Natural killer cell (primary cell): ENCODE data around the gene TTC28. TPM values are rescaled to one million over a fixed set of nuclear protein-coding genes. Genes with fewer than 3 reads are reported as not detected.

Source experiments
- ATAC-seq, 3 donors: fragments of 150-1000 bp in 2 of 3; fragments of 200-7000 bp in 1 of 3; cut with Tn5 transposase; 1 replicate in 1 of 3; 2 replicates in 2 of 3; pipeline ENCODE4 v1.10.0; 2021; ENCODE audit warnings: mild to moderate bottlenecking in 2 of 3, moderate library complexity in 2 of 3
- DNase-seq, 2 donors: peaks; one replicate each; pipeline versions ENCODE4 v3.0.0 to v3.0.0-alpha.2; 2013 to 2021; ENCODE audit warnings: mixed read lengths in 1 of 2
- H3K27ac ChIP-seq: one replicate; pipeline ENCODE4 v1.5.1; 2013; ENCODE audit warnings: mild to moderate bottlenecking, low read length
- H3K27me3 ChIP-seq: one replicate; pipeline ENCODE4 v1.6.1; 2013; ENCODE audit warnings: low read length; ENCODE audit not compliant: control insufficient read depth, insufficient read depth
- H3K36me3 ChIP-seq: one replicate; pipeline ENCODE4 v1.6.1; 2013; ENCODE audit warnings: low read length; ENCODE audit not compliant: control insufficient read depth, insufficient read depth
- H3K4me1 ChIP-seq: one replicate; pipeline ENCODE4 v1.6.1; 2013; ENCODE audit warnings: low read length; ENCODE audit not compliant: control insufficient read depth, insufficient read depth
- H3K4me3 ChIP-seq: one replicate; pipeline ENCODE4 v1.5.1; 2013; ENCODE audit warnings: low read length
- H3K9me3 ChIP-seq: one replicate; pipeline ENCODE4 v1.6.1; 2013; ENCODE audit warnings: low read length; ENCODE audit not compliant: control insufficient read depth, insufficient read depth
- H3K27ac Mint-ChIP-seq, 2 donors: one replicate each; pipeline ENCODE4 v1.8.0; 2022; ENCODE audit warnings: mild to moderate bottlenecking in 2 of 2, mixed read lengths in 2 of 2, moderate library complexity in 1 of 2
- H3K27me3 Mint-ChIP-seq, 2 donors: one replicate each; pipeline ENCODE4 v1.8.0; 2022; ENCODE audit warnings: low read depth in 2 of 2, mixed read lengths in 2 of 2
- H3K36me3 Mint-ChIP-seq: one replicate; pipeline ENCODE4 v1.8.0; 2022; ENCODE audit warnings: mixed read lengths
- H3K4me1 Mint-ChIP-seq, 2 donors: one replicate each; pipeline ENCODE4 v1.8.0; 2022; ENCODE audit warnings: mixed read lengths in 2 of 2
- H3K4me3 Mint-ChIP-seq: one replicate; pipeline ENCODE4 v1.8.0; 2022; ENCODE audit warnings: mild to moderate bottlenecking, moderate library complexity, mixed read lengths
- H3K9me3 Mint-ChIP-seq, 2 donors: one replicate each; pipeline ENCODE4 v1.8.0; 2022; ENCODE audit warnings: mixed read lengths in 2 of 2
- WGBS: methylation state at CpG from one replicate; pipeline ENCODE4 v1.1.7; 2013; ENCODE audit warnings: missing lambda C conversion rate; ENCODE audit not compliant: insufficient coverage; 5-methylcytosine and 5-hydroxymethylcytosine counted together
- intact Hi-C: fragments of 100-400 bp; cut with micrococcal nuclease; formaldehyde crosslinking; loops from one replicate; pipeline ENCODE4 v1.14.2; 2022
- total RNA-seq, 4 donors: library from RNA; stranded (reverse); fragments of 120-200 nt in 1 of 4; gene quantifications; one replicate each; pipeline versions ENCODE4 v1.2.3 to v1.2.4, GENCODE V29; 2013 to 2022
- TF ChIP-seq, protein P1 (sequence below): fragments of 200-600 bp; IDR thresholded peaks from one replicate; pipeline ENCODE4 v1.8.0; 2022; ENCODE audit warnings: antibody characterized with exemption

Gene TTC28
- total RNA-seq, 3 donors from 2014 or later (not counting 1 experiment from before 2014, with no cell fraction given): 4.1 to 10.0 (median 8.6) TPM

GRCh38 chr22:27971926-27972325 is 707.7 kb downstream of the TTC28 start:
- DNase-seq: no peak
- WGBS: 95% methylated on average over 1 of the region's 1 CpG
- Histone ChIP-seq H3K36me3 (no peaks in the 10 kb centered on the region), H3K4me1 (no peaks in the 10 kb centered on the region), H3K27ac (no peak overlapping the region), H3K4me3 (no peak overlapping the region), H3K27me3 (no peaks in the 10 kb centered on the region), H3K9me3 (no peaks in the 10 kb centered on the region)
- ATAC-seq: no peak
- Mint-ChIP-seq H3K36me3 (no peaks in the 10 kb centered on the region), H3K4me1 (no peaks in the 10 kb centered on the region), H3K27ac (no peak overlapping the region), H3K9me3 (peaks cover 0 to 4% of the 10 kb centered on the region in 2 donors), H3K4me3 (no peak overlapping the region), H3K27me3 (no peaks in the 10 kb centered on the region)
- TF ChIP-seq, protein P1, sequence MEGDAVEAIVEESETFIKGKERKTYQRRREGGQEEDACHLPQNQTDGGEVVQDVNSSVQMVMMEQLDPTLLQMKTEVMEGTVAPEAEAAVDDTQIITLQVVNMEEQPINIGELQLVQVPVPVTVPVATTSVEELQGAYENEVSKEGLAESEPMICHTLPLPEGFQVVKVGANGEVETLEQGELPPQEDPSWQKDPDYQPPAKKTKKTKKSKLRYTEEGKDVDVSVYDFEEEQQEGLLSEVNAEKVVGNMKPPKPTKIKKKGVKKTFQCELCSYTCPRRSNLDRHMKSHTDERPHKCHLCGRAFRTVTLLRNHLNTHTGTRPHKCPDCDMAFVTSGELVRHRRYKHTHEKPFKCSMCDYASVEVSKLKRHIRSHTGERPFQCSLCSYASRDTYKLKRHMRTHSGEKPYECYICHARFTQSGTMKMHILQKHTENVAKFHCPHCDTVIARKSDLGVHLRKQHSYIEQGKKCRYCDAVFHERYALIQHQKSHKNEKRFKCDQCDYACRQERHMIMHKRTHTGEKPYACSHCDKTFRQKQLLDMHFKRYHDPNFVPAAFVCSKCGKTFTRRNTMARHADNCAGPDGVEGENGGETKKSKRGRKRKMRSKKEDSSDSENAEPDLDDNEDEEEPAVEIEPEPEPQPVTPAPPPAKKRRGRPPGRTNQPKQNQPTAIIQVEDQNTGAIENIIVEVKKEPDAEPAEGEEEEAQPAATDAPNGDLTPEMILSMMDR: no peak
- intact Hi-C loops: no loop called here

DNA sequence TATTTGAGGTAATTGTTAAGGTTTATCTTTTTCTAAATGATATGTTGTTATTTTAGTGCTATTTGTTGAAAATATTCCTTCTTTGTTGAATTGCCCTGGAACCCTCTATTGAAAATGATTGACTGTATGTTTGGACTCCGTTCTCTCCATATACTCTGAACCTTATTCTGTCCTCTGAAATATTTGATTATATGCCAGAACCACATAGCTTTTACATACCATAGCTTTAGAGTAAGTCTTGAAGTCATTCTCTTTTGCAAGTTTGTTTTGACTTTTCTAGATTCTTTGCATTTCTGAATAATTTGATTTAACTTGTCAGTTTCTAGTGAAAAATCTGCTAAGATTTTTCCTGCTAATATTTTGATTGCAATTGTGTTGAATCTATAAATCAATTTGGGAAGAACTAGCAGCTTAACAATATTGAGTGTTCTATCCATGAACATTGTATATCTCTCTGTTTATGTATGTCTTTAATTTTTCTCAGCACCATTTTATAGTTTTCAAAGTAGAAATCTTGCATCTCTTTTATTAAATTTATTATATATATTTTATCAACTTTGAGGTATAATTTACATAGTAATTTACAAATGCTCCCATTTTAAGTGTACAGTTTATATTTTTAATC is 708.9 kb downstream of the TTC28 start:
- no peaks in the 10 kb centered on the region for H3K36me3 ChIP-seq
- H3K9me3 ChIP-seq: no peaks in the 10 kb centered on the region
- no peaks in the 10 kb centered on the region for H3K27me3 ChIP-seq
- ATAC-seq (no peak), DNase-seq (no peak)
- Mint-ChIP-seq H3K4me3 (no peak overlapping the region), H3K4me1 (no peaks in the 10 kb centered on the region), H3K27me3 (no peaks in the 10 kb centered on the region), H3K36me3 (no peaks in the 10 kb centered on the region), H3K27ac (no peak overlapping the region), H3K9me3 (peaks cover 0 to 4% of the 10 kb centered on the region in 2 donors)
- TF ChIP-seq, protein P1: no peak
- intact Hi-C loops: no loop called here
- H3K4me1 ChIP-seq: no peaks in the 10 kb centered on the region
- WGBS: 100% methylated on average over 1 of the region's 1 CpG
- no peak overlapping the region for H3K27ac ChIP-seq
- no peak overlapping the region for H3K4me3 ChIP-seq

GRCh38 chr22:27966168-27967064 is 713.2 kb downstream of the TTC28 start:
- DNase-seq (no peak), ATAC-seq (no peak)
- H3K36me3 ChIP-seq: no peaks in the 10 kb centered on the region
- H3K4me3 ChIP-seq: no peak overlapping the region
- Mint-ChIP-seq H3K36me3 (no peaks in the 10 kb centered on the region), H3K9me3 (no peaks in the 10 kb centered on the region), H3K27ac (no peak overlapping the region), H3K4me1 (no peaks in the 10 kb centered on the region), H3K27me3 (no peaks in the 10 kb centered on the region), H3K4me3 (no peak overlapping the region)
- H3K27me3 ChIP-seq: no peaks in the 10 kb centered on the region
- H3K9me3 ChIP-seq: no peaks in the 10 kb centered on the region
- TF ChIP-seq, protein P1: no peak
- H3K27ac ChIP-seq: no peak overlapping the region
- no peaks in the 10 kb centered on the region for H3K4me1 ChIP-seq
- WGBS: 95% methylated on average over 15 of the region's 15 CpGs
- intact Hi-C loops: no loop called here
